ENCODE results near the gene B3GNT7.
A peak's percentile ranks its signal among the peaks of the same experiment; 100 is the strongest.

The B3GNT7 gene

DNA sequence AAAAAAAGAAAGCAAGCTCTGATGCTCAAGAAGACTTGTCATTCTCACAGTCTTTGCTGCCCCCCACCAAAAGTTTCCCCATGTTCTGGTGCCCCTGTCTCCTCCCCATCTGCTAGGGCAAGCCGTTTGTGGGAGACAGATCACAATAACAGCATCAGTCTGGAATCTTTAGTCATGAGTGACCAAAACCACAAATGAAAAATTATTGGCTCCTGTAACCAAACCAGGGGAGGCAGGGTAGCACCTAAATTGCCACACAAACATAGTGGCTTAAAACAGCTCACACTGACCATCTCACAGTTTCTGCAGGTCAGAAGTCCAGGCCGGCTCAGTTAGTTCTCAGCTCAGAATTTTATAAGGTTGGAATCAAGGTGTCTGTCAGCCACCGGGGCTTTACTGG is 9.1 kb upstream of the B3GNT7 start:
- peaks cover 12% of the 10 kb centered on the region for H3K9me3 Mint-ChIP-seq
- no peaks in the 10 kb centered on the region for H3K36me3 Mint-ChIP-seq (ENCODE audit: low read depth)
- H3K4me3 Mint-ChIP-seq = no peak overlapping the region
- no peak overlapping the region for H3K27ac Mint-ChIP-seq
- peaks cover under 1% of the 10 kb centered on the region for H3K27me3 Mint-ChIP-seq (ENCODE audit: low read depth)
- no peaks in the 10 kb centered on the region for H3K4me1 Mint-ChIP-seq (ENCODE audit: low read depth)

DNA sequence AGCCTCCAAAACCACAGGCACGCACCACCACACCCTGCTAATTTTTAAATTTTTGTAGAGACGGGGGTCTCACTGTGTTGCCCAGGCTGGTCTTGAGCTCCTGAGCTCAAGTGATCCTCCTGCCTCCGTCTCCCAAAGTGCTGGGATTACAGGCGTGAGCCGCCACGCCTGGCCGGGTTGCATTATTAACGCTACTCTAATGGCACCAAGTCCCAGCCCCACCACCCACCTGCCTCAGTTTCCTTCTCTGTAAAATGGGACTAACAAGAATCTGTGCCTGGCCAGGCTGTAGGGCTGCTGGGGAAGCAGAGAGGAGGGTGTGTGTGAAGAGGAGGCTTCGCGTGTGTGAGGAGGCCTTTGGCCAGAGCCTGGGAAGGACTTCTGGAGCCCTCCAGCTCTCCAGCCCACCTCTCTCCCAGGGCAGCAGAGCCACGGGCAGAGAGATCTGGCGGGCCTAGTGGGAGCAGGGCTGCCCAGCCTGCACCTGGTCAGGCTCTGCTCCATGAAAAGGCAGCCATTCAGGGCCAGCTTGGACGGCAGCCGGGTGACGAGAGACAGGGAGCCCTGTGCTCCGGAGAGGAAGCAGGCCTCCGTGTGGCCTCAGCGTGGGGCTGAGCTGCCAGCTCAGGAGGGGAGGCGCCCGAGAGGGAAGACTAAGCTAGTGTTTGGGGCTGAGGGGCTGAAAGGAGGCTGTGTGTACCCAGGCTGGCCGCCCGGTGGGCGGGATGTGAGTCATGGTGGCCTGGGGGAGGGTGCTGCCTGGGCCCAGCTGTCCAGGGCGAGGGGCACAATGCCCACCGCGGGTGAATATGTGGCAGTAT is 7.4 kb upstream of the B3GNT7 start:
- Mint-ChIP-seq H3K9me3 (peaks cover 12% of the 10 kb centered on the region), H3K4me3 (no peak overlapping the region), H3K36me3 (ENCODE audit: low read depth) (no peaks in the 10 kb centered on the region), H3K4me1 (ENCODE audit: low read depth) (no peaks in the 10 kb centered on the region), H3K27ac (no peak overlapping the region), H3K27me3 (ENCODE audit: low read depth) (peaks cover 4% of the 10 kb centered on the region)

DNA sequence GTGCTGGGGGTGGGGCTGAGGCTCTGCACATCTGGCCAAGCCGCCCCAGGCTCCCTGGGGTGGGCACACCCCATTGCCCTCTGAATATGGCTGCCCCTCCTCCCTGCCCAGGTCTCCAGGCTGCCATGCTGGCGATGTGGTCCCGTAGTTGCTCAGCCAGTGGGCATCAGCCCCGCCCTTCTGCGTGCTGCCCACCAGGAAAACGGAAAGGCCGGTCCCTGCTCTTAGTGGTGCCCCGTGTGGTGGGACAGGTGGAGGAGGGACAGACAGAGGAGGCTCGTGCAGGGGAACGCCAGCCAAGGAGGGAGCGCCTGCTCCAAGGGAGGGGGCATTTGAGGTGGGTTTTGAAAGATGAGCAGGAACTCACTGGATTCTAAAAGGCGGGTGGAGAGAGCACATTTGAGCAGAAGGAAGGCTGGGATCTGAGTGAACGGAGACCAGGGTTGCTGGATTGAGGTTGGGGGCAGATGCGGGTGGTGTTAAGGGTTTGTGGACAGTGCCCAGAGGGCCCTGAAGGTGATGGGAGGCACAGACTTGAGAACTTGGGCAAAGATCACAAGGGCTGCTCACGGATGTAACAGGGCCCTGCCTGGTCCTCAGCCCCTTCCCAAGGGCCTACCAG is 6.7 kb upstream of the B3GNT7 start:
- Mint-ChIP-seq H3K4me1 (ENCODE audit: low read depth) (peaks cover 6% of the 10 kb centered on the region), H3K9me3 (peaks cover 12% of the 10 kb centered on the region), H3K36me3 (ENCODE audit: low read depth) (peaks cover 2% of the 10 kb centered on the region), H3K27me3 (ENCODE audit: low read depth) (peaks cover 8% of the 10 kb centered on the region), H3K4me3 (no peak overlapping the region), H3K27ac (no peak overlapping the region)

DNA sequence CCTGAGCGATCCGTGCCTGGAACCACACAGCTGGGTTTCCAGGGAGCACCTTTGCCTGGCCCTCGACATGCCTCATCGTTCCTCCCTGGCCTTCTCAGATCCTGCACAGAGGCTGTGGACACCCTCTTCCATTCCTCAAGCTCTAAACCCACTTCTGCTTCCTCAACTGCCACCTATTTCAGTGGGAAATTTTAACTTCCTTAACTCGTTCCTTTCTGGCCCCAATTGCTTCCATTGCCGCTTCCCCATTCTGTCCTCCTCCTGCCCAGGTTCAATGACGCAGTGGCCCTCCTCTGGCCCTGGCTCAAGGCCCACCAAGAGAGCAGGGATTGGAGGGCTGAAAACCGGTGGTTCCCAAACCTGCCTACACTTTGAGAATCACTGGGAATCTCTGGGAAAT is 4.8 kb upstream of the B3GNT7 start:
- H3K4me1 Mint-ChIP-seq (ENCODE audit: low read depth) = peaks cover 9% of the 10 kb centered on the region
- no peak overlapping the region for H3K27ac Mint-ChIP-seq
- peaks cover 4% of the 10 kb centered on the region for H3K9me3 Mint-ChIP-seq
- H3K27me3 Mint-ChIP-seq (ENCODE audit: low read depth) = peaks cover 18% of the 10 kb centered on the region
- peaks cover 2% of the 10 kb centered on the region for H3K36me3 Mint-ChIP-seq (ENCODE audit: low read depth)
- no peak overlapping the region for H3K4me3 Mint-ChIP-seq

DNA sequence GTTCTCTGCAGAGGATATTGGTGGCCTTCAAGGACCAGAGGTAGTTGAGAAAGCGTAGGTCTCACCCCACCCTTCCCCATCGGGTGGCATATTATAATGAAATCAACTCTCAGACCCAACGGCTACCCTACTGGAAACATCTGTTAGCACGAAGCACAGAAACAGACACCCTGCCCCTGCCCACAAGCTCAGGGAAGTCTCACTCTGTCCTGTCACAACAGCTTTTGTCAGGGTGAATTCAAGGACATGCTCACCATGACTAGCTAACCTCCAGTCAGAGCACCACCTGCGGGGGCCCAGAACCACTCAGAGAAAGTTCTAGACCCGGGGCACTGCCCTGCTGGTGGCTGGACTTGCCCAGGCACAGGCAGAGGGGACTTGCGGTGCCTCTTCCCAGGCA is 3.5 kb upstream of the B3GNT7 start:
- peaks cover 9% of the 10 kb centered on the region for H3K4me1 Mint-ChIP-seq (ENCODE audit: low read depth)
- H3K4me3 Mint-ChIP-seq = no peak overlapping the region
- no peaks in the 10 kb centered on the region for H3K9me3 Mint-ChIP-seq
- peaks cover 2% of the 10 kb centered on the region for H3K36me3 Mint-ChIP-seq (ENCODE audit: low read depth)
- peaks cover 27% of the 10 kb centered on the region for H3K27me3 Mint-ChIP-seq (ENCODE audit: low read depth)
- no peak overlapping the region for H3K27ac Mint-ChIP-seq

DNA sequence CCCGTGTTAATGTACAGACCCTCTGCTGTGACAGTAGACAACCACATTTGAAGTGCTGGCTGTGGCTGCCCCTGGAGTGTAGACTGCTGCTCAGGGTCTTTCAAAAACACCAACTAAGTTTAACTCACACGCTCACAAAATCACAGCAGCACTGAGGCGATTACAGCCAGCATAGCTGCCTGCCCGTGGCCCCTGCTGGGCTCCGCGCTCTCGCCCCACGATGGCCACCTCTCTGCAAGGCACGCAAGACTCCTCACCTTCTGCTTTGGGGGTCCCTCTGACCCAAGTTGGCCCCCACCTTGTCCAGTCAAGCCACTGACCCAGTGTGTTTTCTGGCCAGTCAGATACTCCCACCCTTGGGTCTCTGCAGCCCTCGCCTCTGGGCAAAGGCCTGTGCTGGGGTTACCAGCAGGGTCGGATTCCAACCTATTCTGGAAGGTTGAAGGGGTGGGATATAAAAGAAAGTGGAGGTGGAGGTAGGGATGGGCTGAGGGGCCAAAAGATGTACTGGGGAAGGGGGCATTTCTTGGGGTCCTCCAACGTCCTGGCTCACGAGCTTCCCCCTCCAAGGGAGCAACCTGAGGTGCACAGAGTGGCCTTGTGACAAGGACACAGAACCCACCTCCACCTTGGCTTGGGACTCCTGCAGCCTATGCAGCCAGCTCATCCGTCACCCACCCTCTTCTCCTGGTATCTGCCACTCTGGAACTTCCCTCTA is 2.9 kb upstream of the B3GNT7 start:
- no peak overlapping the region for H3K27ac Mint-ChIP-seq
- H3K9me3 Mint-ChIP-seq = no peaks in the 10 kb centered on the region
- no peak overlapping the region for H3K4me3 Mint-ChIP-seq
- peaks cover 2% of the 10 kb centered on the region for H3K36me3 Mint-ChIP-seq (ENCODE audit: low read depth)
- peaks cover 9% of the 10 kb centered on the region for H3K4me1 Mint-ChIP-seq (ENCODE audit: low read depth)
- peaks cover 32% of the 10 kb centered on the region for H3K27me3 Mint-ChIP-seq (ENCODE audit: low read depth)

DNA sequence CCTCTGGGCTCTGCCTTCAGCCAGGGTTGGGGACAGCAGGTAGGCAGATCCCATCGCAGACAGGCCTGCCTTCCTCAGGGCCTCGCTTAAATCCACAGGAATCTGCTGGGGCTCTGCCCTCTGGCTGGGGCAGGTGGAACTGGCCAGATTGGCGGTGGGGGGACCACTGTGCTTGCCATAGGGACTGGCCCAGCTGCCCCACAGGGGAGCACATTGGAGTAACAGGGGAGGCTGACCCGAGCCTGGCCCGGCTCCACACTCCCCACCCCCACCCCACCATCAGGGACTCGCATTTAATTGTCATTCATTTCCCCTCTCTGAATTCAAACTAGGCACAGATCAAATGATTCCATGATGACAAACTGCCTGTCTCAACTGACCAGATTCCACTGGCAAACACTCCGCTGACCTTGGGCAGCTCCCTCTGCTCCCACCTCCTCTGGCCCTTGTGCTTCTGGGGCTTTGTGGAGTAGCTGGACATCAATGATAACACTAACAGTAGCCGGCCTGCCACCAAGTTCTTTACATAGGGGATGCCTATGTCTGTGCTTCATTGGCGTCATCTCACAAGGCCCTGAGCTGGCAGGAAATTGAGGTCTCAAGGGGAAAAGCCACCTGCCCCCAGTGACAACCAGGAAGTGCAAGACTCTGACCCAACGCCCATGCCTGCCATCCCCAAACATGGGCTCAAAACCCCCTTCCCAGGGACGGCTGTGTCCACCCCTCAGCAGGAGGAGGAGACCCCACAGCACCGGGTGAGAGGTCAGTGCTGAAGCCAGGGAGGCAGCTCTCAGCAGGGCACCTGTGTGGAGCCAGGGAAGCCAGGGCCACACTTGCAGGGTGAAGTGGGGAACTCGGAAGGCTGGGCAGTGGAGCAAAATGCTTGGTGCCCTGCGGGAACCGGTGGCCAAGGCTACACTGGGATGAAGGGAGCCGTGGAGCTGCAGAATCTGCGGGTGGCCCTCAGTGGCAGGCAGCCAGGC is 2.1 kb upstream of the B3GNT7 start:
- Mint-ChIP-seq H3K4me3 (peak overlapping the region; percentile 21), H3K4me1 (ENCODE audit: low read depth) (peaks cover 9% of the 10 kb centered on the region)

DNA sequence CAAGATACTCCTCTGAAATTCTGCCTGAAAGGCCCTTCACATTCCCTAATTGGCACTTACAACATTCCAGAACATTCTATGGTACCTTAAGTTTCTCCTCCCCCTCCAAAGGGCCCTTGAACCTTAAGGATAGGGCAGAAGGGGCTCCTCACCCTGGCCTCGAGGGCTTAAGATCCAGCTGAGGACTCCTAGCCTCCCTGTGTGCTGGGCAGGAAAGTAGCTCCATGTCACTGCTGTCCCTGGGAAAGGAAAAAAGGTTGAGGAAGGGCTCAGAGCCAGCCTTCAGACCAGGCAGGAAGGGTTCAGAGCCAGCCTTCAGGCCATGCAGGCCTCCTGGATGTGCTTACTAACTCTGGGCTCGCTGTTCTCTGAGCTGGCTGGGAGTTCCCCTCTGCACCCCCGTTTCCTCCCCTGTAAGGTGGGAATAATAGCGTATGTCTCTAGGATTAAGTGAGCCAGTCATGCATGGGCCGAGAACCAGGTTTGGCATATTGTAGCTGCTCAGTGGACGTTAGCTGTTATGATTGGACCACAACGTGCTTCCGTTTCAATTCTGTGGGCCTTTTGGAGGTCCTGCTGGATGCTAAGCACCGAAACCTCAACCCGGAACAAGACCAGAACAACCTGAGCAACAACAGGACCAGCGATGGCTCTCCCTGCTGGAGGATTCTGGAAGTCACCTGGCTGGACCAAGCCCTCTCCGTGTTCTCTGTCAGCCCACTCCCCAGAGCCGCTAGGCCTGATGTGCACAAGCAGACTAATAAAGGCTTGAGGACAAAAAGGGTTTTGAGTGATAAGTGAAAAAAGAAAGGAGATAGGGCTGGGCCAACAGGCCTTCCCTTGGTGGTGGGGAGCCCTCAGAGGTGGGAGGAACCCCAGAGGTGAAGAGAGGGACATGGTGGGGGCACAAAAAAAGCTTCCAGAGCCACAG is 1.0 kb upstream of the B3GNT7 start:
- Mint-ChIP-seq H3K4me1 (ENCODE audit: low read depth) (peaks cover 9% of the 10 kb centered on the region), H3K9me3 (no peaks in the 10 kb centered on the region), H3K36me3 (ENCODE audit: low read depth) (peaks cover 2% of the 10 kb centered on the region), H3K4me3 (peak overlapping the region; percentile 10), H3K27ac (no peak overlapping the region), H3K27me3 (ENCODE audit: low read depth) (peaks cover 34% of the 10 kb centered on the region)

More for the DNA sequence above, 2.1 kb upstream of the B3GNT7 start:
- H3K36me3 Mint-ChIP-seq (ENCODE audit: low read depth) = peaks cover 2% of the 10 kb centered on the region
- peak overlapping the region; percentile 81 for H3K27ac Mint-ChIP-seq
- H3K27me3 Mint-ChIP-seq (ENCODE audit: low read depth) = peaks cover 34% of the 10 kb centered on the region
- no peaks in the 10 kb centered on the region for H3K9me3 Mint-ChIP-seq

DNA sequence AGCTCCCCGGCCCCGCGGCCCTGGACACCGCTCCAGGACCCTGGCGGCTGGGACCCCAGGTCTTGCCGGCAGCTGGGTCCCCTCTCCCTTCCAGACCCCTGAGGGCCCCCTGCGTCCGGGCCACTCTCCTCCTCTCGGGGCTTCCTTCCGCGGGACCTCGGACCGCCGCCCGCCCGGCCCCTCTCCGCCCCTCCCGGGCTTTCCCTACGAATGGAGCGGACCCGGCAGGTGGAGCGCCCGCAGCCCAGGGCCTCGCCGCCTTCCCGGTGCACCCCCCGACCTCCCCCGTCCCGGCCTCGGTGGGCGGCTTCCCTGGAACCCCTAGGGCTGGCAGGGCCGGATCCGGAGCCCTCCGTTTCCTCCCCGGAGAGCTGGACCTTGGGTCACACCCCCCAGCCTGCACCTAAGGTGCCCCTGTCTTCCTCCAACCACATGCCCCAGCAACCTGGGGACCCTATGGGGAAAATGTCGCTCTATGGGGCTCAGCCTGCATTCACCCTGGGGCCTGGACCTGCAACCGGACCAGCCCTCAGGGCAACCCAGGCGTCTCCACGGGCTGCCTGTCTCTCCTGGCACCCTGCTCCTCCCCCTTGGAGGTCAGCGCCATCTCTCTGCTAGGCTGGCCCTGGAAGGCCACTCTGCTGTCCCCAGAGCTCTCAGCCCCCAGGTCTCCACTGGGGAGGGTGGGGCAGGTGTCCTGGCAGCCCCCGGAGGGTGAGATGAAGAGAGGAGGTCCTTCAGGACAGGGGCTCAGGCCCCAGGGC is 730 bp downstream of the B3GNT7 start:
- Mint-ChIP-seq H3K36me3 (ENCODE audit: low read depth) (peaks cover 2% of the 10 kb centered on the region), H3K4me1 (ENCODE audit: low read depth) (peaks cover 9% of the 10 kb centered on the region), H3K4me3 (peak overlapping the region; percentile 21), H3K9me3 (no peaks in the 10 kb centered on the region), H3K27me3 (ENCODE audit: low read depth) (peaks cover 34% of the 10 kb centered on the region), H3K27ac (no peak overlapping the region)

DNA sequence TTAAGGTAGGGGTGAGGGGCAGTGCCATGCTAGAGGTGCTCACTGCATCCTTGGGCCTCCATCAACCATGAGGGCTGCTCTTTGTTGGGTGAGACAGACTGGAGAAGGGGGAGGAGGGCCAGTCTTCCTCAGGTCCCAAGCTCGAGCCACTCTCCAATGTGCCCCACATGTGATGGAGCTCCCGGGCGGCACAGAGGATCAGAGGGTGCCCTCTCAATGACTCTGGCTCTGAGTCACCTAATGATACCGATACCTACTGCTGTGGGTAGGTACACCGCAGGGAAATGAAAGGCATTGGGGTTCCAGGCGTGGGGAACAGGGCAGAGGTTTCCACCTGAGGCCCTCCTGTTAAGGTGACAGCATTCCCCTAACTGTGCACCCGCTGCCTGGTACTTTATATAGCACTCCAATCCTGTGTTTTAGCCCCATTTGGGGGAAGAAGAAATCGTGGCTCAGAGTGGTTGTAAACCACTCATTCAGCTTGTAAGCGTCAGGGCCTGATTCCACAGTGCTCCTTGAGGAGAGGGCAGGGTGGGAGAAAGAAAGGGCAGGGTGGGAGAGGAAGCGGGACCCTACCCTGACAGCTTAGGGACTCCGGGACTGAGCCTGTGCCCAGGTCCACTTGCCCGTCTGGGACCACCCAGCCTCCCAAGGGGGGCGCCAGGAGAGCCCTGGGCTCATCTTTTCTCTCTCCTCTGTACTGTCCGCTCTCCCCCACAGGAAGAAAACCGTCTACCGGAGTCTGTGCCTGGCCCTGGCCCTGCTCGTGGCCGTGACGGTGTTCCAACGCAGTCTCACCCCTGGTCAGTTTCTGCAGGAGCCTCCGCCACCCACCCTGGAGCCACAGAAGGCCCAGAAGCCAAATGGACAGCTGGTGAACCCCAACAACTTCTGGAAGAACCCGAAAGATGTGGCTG is 1.8 kb downstream of the B3GNT7 start:
- peaks cover 33% of the 10 kb centered on the region for H3K27me3 Mint-ChIP-seq (ENCODE audit: low read depth)
- H3K36me3 Mint-ChIP-seq (ENCODE audit: low read depth) = peaks cover 2% of the 10 kb centered on the region
- H3K27ac Mint-ChIP-seq = no peak overlapping the region
- no peak overlapping the region for H3K4me3 Mint-ChIP-seq
- H3K9me3 Mint-ChIP-seq = no peaks in the 10 kb centered on the region
- peaks cover 9% of the 10 kb centered on the region for H3K4me1 Mint-ChIP-seq (ENCODE audit: low read depth)

DNA sequence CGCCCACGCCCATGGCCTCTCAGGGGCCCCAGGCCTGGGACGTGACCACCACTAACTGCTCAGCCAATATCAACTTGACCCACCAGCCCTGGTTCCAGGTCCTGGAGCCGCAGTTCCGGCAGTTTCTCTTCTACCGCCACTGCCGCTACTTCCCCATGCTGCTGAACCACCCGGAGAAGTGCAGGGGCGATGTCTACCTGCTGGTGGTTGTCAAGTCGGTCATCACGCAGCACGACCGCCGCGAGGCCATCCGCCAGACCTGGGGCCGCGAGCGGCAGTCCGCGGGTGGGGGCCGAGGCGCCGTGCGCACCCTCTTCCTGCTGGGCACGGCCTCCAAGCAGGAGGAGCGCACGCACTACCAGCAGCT is 2.4 kb downstream of the B3GNT7 start:
- H3K9me3 Mint-ChIP-seq = no peaks in the 10 kb centered on the region
- H3K4me1 Mint-ChIP-seq (ENCODE audit: low read depth) = peaks cover 9% of the 10 kb centered on the region
- peaks cover 33% of the 10 kb centered on the region for H3K27me3 Mint-ChIP-seq (ENCODE audit: low read depth)
- H3K27ac Mint-ChIP-seq = no peak overlapping the region
- H3K4me3 Mint-ChIP-seq = no peak overlapping the region
- peaks cover 2% of the 10 kb centered on the region for H3K36me3 Mint-ChIP-seq (ENCODE audit: low read depth)

DNA sequence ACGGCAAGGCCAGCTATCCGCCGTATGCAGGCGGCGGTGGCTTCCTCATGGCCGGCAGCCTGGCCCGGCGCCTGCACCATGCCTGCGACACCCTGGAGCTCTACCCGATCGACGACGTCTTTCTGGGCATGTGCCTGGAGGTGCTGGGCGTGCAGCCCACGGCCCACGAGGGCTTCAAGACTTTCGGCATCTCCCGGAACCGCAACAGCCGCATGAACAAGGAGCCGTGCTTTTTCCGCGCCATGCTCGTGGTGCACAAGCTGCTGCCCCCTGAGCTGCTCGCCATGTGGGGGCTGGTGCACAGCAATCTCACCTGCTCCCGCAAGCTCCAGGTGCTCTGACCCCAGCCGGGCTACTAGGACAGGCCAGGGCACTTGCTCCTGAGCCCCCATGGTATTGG is 3.1 kb downstream of the B3GNT7 start:
- Mint-ChIP-seq H3K9me3 (no peaks in the 10 kb centered on the region), H3K27ac (no peak overlapping the region), H3K4me1 (ENCODE audit: low read depth) (peaks cover 5% of the 10 kb centered on the region), H3K27me3 (ENCODE audit: low read depth) (peaks cover 32% of the 10 kb centered on the region), H3K4me3 (no peak overlapping the region), H3K36me3 (ENCODE audit: low read depth) (peaks cover 2% of the 10 kb centered on the region)
